T-helper 2 cell treated with Interferon-gamma antibody and Interleukin-4, amounts not matched to agents 100 ng/mL and 5 ng/mL, for 36 hours (primary cell): Measurements from ENCODE around the gene SLC38A8. TPM values are rescaled to one million over a fixed set of nuclear protein-coding genes. Genes with fewer than 3 reads are reported as not detected.

Source experiments
- intact Hi-C: fragments of 100-400 bp; cut with micrococcal nuclease; formaldehyde crosslinking; loops from one replicate; pipeline ENCODE4 v1.15.1; 2023
- total RNA-seq: library from RNA; stranded (reverse); gene quantifications from 2 replicates; pipeline ENCODE4 v1.2.3, GENCODE V29; 2022

SLC38A8 gene
- total RNA-seq, result not detected in 2 replicates

DNA sequence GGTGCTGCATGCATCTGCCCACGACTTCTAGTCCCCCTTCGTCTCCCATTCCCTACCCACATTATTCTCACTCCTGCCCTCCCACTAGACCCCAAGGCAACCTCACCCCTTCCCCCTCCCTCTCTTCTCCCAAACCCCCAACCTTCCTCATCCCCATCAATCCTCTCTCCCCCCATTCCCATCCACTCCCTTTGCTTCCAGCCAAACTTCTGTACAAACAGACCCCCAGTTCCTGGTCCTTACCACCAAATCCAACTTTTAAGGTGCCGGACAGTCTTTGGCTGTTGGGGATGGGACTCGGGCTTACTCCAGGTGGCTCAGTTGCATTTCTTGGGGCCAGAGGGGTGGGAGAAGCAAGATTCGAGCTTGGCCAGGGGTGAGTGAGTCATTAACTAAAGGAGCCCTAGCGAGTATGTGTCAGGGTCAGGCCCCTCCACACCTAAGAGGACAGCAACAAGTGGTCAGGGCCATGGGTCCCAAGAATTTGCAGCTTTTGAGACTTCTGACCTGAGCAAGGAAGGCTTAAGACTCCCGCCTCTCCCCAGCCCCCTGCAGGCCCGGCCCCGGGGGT is at the start of gene SLC38A8:
Gene SLC38A8 (minus strand): TSS at position 488 of the 571 bp plus-strand sequence. CDS start 638 bp downstream, outside the sequence.
- intact Hi-C loops, result no loop called here

DNA sequence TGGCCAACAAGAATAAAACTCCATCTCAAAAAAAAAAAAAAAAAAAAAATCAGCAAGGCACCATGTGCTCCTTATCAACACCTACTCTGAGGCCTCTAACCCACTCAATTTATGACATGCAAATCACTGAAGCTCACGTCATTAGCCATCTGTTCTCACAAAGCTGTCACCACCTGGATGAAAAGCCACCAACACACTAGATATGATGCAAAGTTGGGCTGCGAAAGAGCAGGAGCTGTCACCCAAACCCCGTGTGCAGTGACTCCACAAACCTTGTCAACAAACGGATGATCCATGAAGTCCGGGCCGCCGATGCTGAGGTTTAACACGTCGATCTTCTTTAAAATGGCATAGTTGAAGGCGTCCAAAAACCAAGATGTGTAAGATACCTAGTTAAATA is 48.9 kb upstream of the SLC38A8 start:
- intact Hi-C loops, result no loop called here

DNA sequence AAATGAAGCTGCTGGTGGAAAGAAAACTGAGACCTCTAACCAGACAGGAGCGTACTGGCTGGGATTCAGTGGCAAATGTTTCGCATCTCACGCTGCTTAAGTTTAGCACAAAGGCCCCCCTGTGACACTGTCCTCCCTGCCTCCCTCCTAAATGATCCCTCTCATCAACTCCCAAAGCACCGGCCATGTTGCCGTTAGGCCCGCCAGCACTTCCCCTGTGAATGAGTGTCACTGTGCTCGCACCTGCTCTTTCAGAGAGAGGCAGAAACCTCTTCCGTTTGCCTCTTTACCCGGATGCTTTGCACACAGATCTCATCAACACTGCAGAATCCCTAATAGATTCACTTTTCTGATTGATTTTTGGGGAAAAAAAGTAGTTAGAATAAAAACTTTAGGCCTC is 47.6 kb upstream of the SLC38A8 start:
- intact Hi-C loops, result no loop called here

DNA sequence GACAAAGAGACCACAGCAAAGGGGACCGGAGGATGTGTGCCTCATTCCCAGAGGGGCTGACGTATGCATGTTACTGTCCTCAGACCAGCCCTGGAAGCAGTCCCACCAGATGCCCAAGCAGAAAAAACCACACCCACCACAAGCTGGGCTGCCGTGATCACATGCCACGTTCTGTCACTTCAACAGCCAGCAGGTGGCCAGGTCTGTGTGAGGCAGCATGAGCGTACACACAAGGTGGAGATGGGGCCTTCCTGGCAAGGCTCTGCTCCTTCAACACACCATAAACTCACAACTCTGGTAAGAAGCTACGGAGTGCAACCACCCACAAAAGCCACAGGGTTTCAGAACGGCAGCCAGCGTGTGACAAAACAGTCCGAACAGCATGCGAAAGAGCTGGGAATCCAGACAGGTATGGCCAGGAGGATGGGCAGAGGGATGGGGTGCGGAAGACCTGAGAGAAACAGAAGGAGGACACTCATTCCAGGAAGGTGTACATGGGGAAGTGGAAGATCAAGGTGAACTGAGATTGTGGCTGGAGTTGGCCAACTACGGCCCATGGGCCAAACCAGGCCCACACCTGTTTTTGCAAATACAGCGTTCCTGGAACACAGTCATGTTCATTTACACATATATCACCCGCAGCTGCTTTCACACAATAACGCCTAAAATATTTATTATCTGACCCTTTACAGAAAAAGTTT is 46.2 kb upstream of the SLC38A8 start:
- intact Hi-C loops, result loop anchor here (1.0 to 2.0 kb wide), 5 partner anchors 10 to 98 kb away; partner anchors contain the start of genes DNAAF1, HSDL1, MBTPS1 and TAF1C

DNA sequence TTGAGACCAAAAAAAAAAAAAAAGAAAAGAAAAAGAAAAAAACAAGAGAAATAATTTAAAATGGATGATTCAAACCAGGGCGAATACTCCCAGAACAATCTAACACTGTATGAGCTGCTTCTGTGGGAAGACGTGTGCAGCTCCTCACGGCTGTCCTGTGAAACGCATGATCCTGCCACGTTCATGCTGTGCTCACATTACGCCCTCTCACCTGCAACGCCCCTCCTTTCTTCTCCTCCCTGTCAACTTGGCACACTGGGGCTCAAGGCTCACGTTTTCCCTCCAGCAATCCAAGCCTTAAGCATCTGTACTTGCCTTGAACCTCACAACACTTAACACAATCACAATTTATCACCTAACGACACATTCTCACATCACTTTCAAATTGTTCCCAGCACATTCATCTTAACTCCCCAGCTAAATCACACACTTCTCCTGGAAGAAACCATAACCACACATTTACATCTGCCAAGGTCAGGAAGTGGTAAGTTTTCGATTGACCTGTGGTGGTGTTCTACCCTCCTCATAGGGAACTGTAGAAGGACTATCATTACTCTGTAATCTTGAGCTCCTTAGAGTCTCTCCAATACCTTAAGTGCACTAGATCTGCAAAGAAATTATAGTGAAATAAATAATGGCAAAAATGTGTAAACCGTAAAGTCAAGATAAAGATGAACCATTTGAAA is 45.0 kb upstream of the SLC38A8 start:
- intact Hi-C loops, result loop anchor here (1.0 to 2.0 kb wide), 5 partner anchors 12 to 100 kb away; partner anchors contain the start of genes DNAAF1, HSDL1, MBTPS1 and TAF1C

DNA sequence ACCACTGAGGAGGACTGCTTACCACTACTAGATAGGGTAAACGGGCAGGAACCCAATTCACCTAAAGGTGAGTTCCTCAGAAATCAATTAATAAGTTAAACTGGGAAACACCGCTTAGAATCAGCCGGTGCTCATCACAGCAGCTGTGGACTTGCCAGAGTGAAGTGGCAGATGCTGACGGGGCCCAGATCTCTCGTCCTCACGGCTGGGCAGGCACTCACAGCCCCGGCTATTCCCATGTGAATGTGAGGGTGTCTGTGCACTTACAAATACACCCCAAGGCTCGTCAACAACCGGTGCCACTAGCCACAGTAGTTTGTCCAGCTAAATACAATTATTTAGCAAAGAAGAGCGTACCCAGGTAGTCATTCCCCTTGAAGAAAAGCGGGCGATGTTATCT is 44.4 kb upstream of the SLC38A8 start:
- intact Hi-C loops, result no loop called here

DNA sequence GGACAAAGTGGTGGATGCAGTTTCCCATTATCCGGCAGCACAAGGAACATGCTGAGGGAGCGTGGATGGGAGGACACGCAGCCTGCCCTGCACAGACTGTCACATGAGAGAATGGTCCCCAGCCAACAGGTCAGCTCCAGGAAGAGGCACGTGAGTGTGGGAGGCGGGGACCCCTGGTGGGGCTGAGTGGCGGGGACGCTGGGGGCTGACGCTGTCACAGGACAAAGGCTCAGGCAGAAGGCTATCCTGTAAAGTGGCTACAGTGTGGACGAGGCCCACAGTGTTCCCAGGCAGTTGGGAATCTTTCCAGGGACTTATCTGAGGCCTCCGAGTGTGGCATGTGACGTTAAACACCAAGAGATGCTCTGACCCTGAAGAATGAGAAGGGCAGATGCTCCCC is 43.7 kb upstream of the SLC38A8 start:
- intact Hi-C loops, result no loop called here

DNA sequence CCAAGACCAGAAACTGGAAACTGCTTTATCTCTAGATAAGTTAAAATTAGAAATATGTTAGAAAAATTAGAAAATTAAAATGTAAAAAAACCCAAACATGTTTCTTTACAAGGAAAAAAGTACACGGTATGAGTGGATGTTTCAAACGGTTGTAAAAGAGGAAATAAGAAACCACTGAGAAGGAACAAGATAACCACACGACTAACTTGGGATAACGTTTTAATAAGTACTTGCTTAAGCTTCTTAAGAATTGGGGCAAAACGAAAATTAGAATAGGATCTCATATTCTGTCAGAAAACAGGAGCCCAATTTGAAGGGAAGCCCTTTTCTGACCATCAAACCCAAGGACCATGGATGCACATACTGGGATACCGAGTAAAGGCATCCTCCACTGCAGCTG is 43.2 kb upstream of the SLC38A8 start:
- intact Hi-C loops, result no loop called here

DNA sequence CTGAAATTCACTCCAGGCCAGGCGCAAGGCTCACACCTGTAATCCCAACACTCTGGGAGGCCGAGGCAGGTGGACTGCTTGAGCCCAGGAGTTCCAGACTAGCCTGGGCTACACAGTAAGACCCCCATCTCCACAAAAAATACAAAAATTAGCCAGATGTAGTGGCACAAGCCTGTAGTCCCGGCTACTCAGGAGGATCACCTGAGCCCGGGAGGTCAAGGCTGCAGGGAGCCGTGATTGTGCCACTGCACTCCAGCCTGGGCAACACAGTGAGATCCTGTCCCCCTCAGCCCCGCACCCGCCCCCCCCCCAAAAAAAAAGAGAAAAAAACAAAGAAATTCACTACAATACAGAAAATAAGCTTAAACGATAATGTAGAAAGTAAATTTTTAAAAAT is 42.7 kb upstream of the SLC38A8 start:
- intact Hi-C loops, result no loop called here

DNA sequence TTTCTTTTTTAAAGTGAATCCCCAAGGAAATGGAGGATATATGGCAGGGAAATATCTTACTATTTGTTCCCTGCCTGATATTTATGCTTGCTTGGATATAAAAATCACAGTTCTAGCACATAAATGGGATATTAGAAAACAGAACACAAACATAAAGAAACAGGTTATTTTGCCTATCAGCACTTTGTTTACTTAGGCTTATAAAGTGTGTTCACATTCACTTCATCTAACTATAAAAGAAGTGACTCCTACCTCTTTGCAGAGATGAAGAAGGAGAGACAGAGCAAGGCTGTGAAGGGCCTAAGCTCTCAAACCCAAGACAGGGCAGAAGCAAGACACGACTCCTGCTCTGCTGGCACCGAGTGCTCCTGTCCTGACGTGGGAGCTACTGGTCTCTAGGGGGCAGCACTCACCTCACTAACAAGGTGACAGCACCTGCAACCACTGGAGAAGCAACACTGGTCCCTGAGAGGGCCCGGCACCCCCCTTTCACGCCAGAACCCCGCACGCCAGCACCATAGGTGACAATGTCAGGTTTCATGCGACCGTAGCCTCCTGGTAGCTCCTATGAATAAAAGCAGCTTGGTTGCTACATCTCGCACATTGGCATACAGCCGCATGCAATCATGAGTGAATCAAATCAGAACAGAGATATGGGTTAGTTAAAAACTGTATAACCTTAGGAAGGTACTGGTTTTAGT is 42.1 kb upstream of the SLC38A8 start:
- intact Hi-C loops, result loop anchor here (1.0 kb wide), 2 partner anchors 61 to 103 kb away; partner anchors contain the start of genes DNAAF1, HSDL1 and TAF1C

DNA sequence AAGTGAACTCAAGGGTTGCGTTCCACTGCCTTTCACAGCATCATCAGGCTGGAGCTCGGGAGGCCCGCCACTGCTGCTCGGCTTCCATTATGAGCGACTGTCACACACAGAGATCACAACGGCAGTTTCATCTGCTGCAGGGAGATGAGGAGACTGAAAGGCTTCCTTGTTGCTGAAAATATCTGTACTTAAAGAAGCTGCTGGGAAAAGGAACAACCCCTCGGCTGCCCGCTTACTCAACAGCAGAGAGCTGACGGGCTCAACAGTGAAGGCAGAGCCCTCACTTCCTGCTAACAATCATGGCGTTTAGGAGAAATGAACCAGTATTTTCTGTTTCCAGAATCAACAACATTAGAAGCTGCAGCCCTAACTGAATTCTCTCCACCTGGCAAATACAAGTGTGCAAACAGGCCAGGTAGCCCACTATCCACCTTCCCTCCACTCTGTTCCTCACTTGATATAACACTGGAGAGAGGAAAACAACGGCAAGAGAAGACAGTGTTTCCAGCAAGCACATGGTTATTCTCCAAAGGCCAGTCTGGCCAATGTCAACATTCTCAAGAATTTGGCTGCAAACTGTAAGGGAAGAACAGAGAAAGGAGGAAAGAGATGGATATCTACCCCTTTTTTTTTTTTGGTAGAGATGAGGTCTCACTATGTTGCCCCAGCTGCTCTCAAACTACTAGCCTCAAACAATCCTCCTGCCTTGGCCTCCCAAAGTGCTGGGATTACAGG is 40.4 kb upstream of the SLC38A8 start:
- intact Hi-C loops, result no loop called here

DNA sequence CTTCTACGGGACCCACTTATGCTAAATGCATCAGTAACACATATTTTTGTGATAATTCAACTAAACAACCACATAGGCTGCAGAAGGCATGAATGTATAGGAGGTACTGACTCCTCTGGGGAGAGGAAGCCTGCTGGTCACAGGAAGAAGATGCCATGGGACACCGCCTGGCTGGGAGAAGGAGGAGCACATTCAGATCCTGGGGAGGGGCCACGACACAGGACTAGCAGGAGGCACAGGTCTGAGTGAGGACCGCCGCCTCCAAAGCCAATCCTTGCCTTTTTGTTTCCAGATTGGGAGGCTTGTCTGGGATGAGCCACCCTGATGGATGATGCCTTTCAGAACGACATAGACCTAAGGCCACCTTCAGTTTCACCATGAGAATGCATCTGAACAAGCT is 39.5 kb upstream of the SLC38A8 start:
- intact Hi-C loops, result no loop called here

DNA sequence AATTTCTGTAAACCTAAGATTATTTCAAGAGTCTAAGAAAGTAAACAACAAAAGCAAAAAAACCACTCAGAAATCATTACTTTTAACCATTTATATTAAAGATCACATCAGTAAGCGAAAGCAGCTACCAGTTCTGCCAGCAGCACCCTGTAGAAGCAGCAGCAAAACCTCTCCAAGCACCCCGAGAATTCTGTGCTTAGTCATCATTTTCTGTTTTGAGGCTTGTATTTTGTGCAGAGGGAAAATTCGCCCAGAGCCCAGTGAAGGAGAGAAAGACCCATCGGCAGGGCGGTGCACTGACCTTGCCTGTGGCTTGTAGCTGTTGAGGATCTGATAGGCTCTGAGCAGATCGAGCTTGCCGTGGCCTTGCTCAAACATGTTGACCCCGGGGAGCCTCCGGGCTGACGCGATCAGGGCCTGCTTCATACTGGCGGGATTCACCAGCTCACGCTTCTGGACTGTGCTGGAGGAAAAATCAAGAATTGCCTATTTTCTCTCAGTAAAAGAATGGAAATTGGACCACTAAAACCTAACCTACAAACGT is 38.9 kb upstream of the SLC38A8 start:
- intact Hi-C loops, result no loop called here

DNA sequence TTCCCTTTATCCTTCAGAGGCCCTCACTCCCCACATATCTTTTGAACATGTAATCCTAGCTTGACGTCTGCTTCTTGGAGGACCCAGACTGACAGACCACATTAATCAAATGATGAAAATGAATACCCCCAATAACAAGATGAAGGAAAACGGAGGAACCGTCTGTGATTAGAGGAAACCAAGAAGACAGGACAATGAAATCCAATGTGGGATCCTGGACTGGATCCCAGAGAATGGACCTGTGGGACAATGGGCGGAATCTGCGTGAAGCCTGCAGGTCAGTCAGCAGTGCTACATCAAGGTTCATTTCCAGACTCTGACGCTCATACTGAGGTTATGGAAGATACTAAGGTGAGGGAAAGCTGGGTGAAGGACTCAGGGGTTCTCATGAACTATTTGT is 38.2 kb upstream of the SLC38A8 start:
- intact Hi-C loops, result no loop called here

DNA sequence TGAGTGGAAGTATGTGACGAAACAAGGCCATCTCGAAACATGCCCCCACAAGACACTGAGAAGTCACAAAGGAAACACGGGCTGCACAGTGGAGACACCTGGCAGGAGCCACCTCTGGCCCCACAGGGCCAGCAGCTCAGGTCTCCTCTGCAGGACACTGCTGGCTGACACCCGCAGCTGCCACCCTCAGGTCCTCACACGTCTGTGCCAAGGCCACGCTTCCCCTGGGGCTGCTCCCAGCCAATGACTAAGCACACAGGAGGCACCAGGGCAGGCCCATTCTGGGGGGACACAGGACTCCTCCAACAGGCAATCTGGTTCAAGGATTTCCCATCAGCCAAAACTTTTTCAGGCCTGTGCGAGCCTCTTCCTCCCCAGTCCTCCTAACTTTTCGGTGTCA is 37.8 kb upstream of the SLC38A8 start:
- intact Hi-C loops, result no loop called here

DNA sequence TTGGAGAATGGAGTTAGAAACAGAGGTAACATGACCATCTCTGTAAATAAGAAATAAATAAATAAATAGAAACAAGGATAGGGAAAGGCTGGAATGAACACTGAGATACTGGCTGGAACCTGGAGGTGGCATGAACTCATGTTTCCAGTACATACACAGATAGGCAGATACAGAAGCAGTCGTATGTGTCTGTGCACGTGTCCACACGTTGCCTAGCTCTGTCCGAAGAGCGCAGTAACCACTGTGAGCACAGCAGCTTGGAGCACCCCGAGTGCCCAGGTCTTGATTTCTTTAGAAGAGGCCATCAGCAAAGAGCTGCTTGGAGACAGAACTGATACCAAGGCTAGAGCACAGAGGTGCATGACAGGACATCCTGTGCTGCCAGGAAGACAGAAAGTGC is 37.1 kb upstream of the SLC38A8 start:
- intact Hi-C loops, result no loop called here

DNA sequence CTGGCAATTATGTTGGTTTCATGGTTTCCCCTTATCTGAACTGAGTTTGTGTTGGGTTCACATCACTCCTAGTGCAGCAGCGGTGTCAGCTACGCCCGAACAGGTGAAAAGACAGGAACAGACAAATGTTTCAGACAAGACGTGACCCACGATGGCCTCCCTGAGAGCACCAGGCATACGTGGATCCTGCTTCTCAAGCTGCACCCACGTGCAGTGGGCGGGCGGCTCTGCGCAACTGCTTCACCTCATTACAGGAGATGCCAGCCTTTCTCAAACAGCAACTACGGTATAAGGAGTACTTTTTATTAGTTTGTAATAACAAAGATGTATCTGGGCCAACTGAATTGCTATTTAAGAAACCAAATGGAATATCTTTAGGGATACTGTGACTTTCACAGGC is 32.8 kb upstream of the SLC38A8 start:
- intact Hi-C loops, result no loop called here

DNA sequence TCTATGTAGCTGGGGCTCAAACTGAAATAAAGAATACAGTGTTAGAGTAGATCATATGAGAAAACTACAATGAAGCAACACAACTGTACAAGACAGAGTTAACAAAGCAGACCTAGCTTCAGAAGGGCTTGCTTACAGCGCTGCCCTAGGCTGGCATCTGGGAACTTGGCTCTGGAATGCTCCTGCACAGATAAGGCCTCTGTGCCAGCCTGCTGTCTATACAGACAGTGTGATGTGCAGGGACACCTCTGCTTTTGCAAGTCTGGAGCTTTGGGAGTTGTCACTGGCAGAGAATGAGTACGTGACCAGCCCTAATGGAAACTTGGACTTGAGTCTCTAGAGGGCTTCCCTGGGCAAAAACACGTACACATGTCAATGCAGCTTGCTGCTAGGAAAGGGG is 32.1 kb upstream of the SLC38A8 start:
- intact Hi-C loops, result no loop called here

DNA sequence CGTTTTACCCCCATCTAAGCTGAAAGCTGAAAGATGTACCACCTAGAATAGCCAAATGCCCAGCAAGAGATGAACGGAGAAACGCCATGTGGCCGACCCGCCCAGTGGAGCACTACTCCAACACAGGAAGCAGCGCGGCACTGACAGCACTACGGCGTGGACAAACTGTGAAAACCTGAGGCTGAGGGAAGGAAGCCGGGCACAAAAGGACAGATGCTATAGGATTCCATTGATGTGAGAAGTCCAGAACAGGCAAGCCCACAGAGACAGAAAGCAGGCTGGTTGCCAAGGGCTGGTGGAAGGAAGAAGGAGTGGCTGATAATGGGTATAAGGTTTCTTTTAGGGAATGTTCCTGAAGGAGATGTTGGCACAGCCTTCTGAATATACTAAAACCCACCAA is 29.4 kb upstream of the SLC38A8 start:
- intact Hi-C loops, result no loop called here

DNA sequence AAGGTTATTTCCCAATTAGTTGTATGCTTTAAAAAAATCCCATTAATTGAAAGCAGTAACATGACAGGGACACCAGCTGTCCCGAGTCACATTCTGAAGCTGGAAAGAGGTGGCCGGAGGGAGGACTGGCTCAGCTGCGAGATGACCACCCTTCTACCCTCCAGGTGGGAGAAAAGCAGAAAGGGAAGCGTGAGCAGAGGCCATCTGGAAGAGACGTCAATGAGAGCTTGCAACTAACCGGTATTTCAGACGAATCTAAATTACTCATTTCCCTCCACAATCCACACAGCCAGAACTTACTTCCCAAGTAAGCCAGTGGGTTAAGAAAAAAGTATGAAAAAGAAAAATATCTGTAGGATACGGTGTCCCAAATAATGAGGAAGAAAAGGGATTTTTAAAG is 28.5 kb upstream of the SLC38A8 start:
- intact Hi-C loops, result no loop called here

DNA sequence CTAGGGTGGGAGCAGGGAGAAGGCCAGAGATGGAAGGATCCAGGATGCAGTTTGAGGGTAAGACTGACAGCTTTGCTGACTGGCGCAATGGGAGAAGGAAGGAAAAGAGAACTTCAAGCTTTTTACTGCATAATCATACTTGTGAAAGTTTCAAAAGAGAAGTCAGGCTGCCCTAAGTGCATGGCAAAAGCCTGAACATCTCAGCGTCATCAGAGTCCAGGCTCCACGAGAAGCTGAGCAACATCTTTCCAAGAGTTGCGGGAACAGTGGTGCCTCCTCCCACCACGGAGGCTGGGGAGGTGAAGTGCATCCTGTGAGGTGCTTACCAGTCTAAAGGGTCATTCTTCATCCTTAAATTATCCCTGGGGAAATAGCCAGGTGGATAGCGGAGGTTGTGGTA is 26.9 kb upstream of the SLC38A8 start:
- intact Hi-C loops, result no loop called here
